Measurements from ENCODE around the gene LY6G5C.

GRCh38 chr6:31710523-31711219 is 29.8 kb upstream of the LY6G5C start:
- no peak for TF ChIP-seq CTCF (optimal IDR thresholded peaks at IDR 0.05 in 1 of 3, IDR thresholded peaks at IDR 0.05 in 1 of 3, conservative IDR thresholded peaks at IDR 0.05 in 1 of 3; ENCODE audit: extremely low read depth in 1 of 3, insufficient read depth in 2 of 3, low read length in 3 of 3)
- no peak for TF ChIP-seq EZH2 (IDR thresholded peaks at IDR 0.05; ENCODE audit: low read length)

Measured in keratinocyte (primary cell).